Measurements from ENCODE around the gene FGF12.

FGF12 gene

DNA sequence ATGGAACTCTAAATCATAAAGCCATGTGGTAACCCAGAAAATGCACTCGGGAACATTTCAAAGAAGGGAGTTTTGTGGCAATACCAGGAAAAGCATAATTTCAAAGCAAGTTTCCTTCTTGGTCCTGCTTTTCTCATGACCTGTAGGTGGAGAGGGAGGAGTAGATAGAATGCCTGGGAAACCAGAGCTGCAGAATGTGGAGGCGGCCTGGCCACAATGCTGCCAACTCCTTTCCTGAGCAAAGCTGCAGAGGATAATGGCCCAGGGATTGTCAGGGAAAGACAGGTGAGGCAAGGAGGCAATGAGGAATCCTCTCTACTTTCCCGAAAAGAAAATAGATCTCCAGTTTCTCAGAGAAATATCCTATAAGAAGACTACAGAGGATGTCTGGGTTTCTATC lies 330.3 kb downstream of the FGF12 start:
- DNase-seq (ENCODE audit: low read depth) = no peak
- no peak overlapping the region for H3K4me3 ChIP-seq (replicated peaks; ENCODE audit: low read depth, low read length)
- TF ChIP-seq, protein P1, sequence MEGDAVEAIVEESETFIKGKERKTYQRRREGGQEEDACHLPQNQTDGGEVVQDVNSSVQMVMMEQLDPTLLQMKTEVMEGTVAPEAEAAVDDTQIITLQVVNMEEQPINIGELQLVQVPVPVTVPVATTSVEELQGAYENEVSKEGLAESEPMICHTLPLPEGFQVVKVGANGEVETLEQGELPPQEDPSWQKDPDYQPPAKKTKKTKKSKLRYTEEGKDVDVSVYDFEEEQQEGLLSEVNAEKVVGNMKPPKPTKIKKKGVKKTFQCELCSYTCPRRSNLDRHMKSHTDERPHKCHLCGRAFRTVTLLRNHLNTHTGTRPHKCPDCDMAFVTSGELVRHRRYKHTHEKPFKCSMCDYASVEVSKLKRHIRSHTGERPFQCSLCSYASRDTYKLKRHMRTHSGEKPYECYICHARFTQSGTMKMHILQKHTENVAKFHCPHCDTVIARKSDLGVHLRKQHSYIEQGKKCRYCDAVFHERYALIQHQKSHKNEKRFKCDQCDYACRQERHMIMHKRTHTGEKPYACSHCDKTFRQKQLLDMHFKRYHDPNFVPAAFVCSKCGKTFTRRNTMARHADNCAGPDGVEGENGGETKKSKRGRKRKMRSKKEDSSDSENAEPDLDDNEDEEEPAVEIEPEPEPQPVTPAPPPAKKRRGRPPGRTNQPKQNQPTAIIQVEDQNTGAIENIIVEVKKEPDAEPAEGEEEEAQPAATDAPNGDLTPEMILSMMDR (IDR thresholded peaks at IDR 0.05; ENCODE audit: low read length, missing control alignments) = no peak

DNA sequence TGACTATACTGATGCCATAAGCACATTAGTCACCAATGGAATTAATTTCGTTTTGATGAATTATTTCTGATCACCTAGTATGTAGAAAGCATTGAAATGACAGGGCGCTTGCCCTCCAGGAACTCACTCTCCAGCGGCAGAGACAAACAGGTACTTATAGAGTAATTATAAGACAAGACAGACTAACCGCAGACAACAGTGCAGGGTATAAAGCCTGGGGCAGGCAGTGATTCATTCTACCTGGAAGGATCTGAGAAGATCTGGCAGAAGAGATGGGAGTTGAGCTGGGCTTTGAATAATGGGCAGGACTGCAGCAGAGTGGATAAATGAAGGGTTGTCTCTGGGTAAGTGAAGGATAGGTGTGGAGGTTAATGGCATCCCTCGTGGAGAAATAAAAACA lies 331.8 kb downstream of the FGF12 start:
- no peak overlapping the region for H3K4me3 ChIP-seq (replicated peaks; ENCODE audit: low read depth, low read length)
- TF ChIP-seq, protein P1 (IDR thresholded peaks at IDR 0.05; ENCODE audit: low read length, missing control alignments) = no peak
- DNase-seq (ENCODE audit: low read depth) = no peak

DNA sequence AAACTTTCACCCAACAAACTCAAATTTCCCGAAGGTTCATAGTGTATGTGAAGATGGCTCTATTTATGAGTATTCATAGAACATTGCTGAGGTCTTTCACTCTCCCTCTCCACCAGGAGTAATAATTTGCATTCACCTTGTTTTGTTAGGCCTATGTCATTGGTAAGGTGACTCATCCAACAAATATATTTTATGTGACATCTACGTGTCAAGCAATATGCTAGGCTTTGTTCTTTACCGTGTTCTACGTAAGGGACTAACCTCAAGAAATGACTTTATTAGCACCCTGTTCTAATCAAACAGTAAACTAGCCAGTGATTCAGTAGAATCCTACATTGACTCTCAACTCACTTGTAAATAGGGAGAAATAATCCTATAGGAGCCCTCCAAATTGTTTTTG lies 334.4 kb downstream of the FGF12 start:
- DNase-seq (ENCODE audit: low read depth) = no peak
- H3K4me3 ChIP-seq (replicated peaks; ENCODE audit: low read depth, low read length) = no peak overlapping the region
- TF ChIP-seq, protein P1 (IDR thresholded peaks at IDR 0.05; ENCODE audit: low read length, missing control alignments) = no peak

DNA sequence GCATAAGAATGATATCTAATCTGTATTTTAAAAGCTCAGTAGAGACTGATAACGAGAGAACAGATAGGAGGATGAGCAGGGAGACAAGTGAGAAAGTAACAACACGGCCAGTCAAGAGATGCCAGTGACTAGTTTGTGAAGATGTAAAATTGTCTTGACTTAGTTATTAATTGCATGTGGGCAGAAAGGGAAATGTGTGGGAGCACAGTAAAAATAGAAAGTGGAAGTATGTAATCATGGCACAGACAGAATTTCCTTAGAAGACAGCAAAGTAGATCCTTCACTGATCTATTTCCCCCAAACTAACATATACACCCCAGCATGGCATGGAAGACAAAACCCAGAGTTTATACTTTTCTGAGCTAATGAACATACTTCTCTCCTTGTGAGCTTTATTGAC lies 344.5 kb downstream of the FGF12 start:
- no peak overlapping the region for H3K4me3 ChIP-seq (replicated peaks; ENCODE audit: low read depth, low read length)
- TF ChIP-seq, protein P1 (IDR thresholded peaks at IDR 0.05; ENCODE audit: low read length, missing control alignments) = no peak
- DNase-seq (ENCODE audit: low read depth) = no peak

DNA sequence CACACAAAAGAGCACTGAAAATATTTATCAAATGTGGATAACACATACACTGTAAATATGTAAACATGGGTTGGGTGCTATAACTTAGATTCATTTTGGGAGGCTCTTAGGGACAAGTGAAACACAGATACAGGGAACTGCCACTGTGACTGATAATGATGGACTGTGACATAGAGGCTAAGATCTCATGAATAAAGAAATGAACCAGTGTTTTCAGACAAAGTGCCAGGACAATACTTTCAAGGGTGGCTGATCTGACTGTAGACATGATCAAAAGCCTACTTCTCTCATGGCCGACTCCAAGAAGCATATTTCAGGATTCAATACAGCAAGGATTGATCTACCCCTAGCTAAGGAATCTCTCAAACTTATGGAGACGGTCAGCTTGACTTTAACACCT lies 353.8 kb downstream of the FGF12 start:
- TF ChIP-seq, protein P1 (IDR thresholded peaks at IDR 0.05; ENCODE audit: low read length, missing control alignments) = no peak

DNA sequence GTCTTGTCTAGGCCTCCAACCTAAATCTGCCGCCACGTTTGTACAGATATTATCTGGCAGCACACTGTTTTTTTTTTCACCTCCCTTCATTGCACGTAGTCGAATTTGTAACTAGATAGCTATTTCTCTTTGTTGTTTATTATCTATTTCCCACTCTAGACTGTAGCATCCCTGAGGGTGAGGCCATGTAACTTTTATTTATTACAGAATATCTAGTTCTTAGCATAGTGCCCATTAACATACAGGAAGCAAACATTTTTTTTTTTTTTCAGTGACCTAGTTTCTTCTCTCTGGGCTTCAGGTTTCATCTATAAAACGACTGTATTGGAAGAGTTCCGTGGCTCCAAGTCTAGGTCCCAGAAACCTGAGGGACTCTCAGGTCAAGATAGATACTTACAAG lies 354.3 kb downstream of the FGF12 start:
- H3K4me3 ChIP-seq (replicated peaks; ENCODE audit: low read depth, low read length) = no peak overlapping the region
- TF ChIP-seq, protein P1 (IDR thresholded peaks at IDR 0.05; ENCODE audit: low read length, missing control alignments) = no peak
- DNase-seq (ENCODE audit: low read depth) = no peak

More for the DNA sequence above, 353.8 kb downstream of the FGF12 start:
- H3K4me3 ChIP-seq (replicated peaks; ENCODE audit: low read depth, low read length) = no peak overlapping the region
- DNase-seq (ENCODE audit: low read depth) = no peak

DNA sequence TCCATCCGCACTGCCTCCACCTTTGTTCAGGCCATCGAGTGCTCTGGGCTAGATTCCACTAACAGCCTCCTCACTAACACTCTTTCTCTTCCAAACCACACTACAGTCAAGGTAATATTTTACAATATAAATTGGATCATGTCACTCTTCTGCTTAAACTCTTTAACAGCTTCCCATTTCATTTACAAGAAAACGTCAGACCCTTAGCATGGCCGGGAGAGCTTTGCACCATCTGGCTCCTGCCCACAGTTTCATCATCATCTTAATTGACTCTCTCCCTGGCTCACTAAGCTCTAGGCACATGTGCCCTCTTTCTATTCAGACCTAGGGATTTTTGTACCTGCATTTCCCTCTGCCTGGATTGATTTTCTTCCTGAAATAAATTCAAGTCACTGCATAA lies 354.7 kb downstream of the FGF12 start:
- no peak overlapping the region for H3K4me3 ChIP-seq (replicated peaks; ENCODE audit: low read depth, low read length)
- no peak for DNase-seq (ENCODE audit: low read depth)
- TF ChIP-seq, protein P1 (IDR thresholded peaks at IDR 0.05; ENCODE audit: low read length, missing control alignments) = no peak
